ENCODE data around the gene ABCC4. TPM values are rescaled to one million over a fixed set of nuclear protein-coding genes. Genes with fewer than 3 reads are reported as not detected.

The ABCC4 gene
- total RNA-seq, 2 experiments from 2014 or later: 12.2 to 12.9 TPM

DNA sequence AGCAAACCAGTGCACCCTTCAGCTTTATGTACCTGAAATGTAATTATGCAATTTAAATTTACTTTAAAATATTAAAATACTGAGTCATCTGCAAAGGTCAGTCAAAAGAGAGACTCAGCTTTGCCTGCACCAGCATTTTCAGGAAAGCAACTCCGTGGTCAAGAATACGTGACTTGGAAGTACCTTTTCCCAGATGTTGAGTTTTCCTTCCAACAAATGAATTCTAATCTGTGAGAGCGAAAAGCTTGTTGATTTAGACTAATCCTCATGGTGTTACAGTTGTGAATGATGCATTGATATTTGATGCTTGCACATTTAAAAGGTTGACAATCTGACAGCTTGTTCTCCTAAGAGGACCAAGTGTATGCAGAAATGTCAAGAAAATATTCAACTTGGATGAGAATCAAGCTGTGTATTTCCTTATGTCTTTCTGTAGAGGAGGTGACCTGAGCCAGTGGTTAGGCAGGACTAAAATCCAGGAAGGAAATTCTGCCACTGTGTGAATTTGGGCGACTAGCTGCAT is 270.4 kb downstream of the ABCC4 start:
- ChIA-PET POLR2A (no interaction called here), CTCF (no interaction called here)

DNA sequence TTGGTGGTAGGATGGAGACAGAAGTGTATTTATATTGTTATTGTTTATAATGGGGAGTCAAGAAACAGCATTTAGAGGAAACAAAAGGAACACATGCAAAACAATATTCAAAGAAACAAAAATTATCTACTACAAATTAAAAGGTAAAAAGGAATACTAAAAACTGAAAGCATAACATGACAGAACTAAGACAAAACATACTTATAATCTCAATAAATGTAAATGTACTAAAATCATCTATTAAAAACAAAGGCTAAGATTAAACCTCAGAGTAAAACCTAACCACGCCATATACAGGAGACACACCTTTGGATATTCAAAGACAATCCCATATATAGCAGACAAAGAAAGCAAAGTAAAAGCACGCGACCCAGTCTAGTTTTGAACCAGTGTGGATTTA is 273.6 kb downstream of the ABCC4 start:
- ChIA-PET CTCF (no interaction called here), POLR2A (no interaction called here)

DNA sequence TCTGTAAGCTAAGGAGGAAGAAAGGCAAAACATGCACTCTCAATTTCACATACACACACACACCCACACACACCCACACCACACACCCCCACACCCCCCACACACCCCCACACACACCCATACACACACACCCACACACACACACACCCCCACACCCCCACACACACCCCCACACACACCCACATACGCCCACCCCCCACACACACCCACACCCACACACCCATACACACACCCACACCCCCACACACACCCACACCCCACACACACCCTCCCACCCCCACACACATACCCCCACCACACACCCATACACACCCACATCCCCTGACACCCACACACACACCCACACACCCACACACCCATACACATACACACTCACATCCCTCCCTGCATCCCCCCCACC is 276.1 kb downstream of the ABCC4 start:
- ChIA-PET CTCF (no interaction called here), POLR2A (no interaction called here)

DNA sequence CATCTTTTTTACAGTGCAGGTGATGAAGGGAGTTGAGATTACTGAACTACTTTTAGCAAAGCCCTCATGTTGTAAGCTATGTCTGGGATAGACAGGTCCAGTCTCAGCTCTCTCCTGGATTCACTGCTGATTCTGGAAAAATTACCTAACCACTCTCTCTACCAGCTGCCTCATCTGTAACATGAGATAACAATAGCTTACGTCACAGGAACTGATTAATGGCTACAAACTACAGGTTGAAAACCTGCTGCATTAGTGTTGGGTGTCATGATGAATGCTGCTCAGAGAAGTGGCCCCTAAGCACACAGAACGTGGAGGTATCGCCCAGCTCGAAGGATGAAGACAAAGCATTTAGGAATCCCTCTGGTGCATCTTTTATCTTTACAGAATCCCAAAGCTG is 277.8 kb downstream of the ABCC4 start:
- POLR2A ChIA-PET: no interaction called here
- CTCF ChIA-PET: no interaction called here

DNA sequence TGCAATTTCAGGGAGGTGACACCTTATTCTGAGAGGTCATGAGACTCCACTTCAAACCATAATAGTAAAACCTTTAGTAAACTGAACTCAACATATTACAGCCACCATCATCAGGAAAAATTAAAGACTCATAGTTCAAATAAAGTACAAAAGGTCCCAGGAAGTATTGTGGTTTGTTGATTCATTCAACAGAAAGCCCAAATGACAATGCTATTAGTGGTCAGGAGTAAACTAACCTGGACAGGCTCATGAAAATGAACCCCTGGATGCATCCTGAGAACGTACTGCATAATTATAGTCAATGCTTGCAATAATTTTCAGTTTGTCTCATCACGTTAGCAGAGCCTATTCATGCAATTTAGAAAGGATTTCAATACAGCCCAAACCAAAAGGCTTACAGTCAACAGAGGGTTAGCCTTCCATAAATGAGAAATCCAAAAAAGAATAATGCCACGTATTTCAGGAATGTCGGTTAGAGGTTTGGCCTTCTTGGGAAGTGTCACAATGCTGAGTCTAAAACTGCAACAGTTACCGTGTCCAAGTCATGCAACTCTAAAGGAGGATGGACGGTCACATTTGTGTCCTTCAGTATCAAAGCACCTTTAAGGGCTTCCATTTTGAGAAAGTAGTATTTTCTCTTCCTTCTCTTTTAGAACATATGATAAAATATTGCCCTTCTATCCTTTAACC is 280.8 kb downstream of the ABCC4 start:
- ChIA-PET POLR2A (no interaction called here), CTCF (no interaction called here)

DNA sequence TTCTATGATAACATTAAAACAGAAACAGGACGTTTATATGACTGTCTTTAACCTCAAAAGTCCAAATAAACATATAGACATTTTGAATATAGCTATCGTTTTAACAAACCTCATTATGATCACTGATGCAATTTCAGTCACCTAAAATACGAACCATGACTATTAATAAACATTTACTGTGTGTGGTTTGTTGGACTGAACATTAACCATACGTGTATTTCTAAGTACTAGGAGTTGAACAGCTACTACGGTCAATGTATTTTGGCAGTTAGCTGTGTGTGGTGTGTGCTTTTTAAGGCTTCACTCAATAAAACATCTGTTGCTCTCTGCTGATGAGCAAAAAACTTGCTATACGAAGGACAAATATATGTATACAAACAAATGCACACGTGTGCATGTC is 281.4 kb downstream of the ABCC4 start:
- ChIA-PET POLR2A (no interaction called here), CTCF (no interaction called here)

GRCh38 chr13:95007322-95007721 is 293.9 kb downstream of the ABCC4 start:
- ChIA-PET CTCF (no interaction called here), POLR2A (no interaction called here)

DNA sequence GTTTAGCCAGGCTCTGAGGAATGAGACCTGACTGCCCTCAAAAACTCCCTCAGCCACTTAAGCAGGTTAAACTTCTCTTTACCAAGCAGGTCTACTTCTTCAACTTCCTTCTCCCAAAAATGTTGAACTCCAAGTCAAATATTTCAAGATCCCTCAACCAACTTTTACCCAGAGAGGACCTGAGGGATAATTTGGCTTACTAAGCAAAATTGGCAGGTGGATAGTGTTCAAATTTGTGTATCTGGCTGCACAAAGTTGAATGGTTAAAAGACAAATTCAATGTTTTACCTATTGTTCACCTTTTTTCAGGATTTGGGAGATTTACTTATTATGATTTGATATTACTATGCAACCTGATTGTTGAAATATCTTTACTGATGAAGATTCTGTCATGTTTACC is 296.0 kb downstream of the ABCC4 start:
- POLR2A ChIA-PET: no interaction called here
- CTCF ChIA-PET: no interaction called here

GRCh38 chr13:95003019-95003813 is 298.0 kb downstream of the ABCC4 start:
- ChIA-PET POLR2A (no interaction called here), CTCF (no interaction called here)

GRCh38 chr13:95002126-95002525 is 299.1 kb downstream of the ABCC4 start:
- ChIA-PET POLR2A (no interaction called here), CTCF (no interaction called here)

DNA sequence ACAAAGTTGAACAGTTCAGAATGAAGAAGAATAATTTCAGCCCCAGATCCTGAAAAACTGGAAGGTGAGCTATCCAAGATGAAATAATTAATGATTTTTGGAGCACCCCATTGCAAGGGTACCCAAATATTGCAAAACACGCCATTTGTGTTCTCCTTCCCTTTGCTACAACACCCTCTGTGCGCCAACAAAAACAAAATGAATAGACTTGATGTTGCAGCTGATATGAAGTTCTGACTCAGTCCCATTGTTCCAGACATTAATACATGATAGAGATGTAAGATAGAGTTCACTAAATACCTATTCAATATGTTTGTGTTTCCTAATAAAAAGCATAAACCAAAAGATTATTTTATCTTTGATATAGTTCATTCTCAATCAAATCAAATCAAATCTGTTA is 301.4 kb downstream of the ABCC4 start:
- POLR2A ChIA-PET: no interaction called here

DNA sequence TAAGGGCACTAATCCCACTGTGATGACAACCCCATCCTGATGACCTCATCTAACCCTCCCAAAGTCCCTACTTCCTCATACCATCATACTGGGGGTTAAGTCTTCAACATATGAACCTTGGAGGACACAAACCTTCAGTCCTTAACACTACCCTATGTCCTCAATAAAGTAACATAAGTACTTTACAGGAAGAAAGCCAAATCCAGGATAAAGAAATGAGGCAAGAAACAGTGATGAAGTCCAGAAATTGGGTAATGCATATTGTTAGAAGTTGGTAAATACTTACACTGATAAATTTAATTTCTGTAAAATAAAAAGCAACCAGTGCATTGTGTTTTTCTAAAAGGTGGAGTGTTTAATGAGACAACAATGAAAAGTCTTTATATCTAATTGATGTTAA is 304.1 kb downstream of the ABCC4 start:
- ChIA-PET POLR2A (no interaction called here), CTCF (no interaction called here)

More for the DNA sequence above, 301.4 kb downstream of the ABCC4 start:
- CTCF ChIA-PET: no interaction called here

- CTCF ChIA-PET: no interaction called here
- POLR2A ChIA-PET: no interaction called here
Observed at GRCh38 chr13:94996445-94996844, 304.8 kb downstream of the ABCC4 start.

DNA sequence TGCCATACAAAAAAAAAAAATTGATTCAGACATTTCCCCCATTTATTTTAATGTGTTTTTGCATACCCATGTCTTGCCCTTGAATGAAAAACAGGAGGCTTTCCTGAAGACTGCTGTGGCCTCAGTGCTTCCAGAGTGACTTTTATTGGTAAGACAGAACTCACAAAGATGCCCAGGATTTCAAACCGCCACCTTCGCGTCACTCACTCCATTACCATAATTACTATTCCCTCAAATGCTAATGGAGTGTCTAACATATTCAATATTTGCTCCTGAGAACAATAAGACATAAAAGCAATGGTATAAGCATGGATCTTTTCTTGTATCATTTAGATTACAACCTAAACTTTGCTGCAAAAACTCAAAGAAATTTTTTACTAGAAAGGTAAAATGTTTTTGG is 306.7 kb downstream of the ABCC4 start:
- POLR2A ChIA-PET: no interaction called here
- CTCF ChIA-PET: no interaction called here

GRCh38 chr13:94993616-94994015 is 307.6 kb downstream of the ABCC4 start:
- CTCF ChIA-PET: no interaction called here
- POLR2A ChIA-PET: no interaction called here

GRCh38 chr13:94992036-94992960 is 309.0 kb downstream of the ABCC4 start:
- POLR2A ChIA-PET: no interaction called here
- CTCF ChIA-PET: no interaction called here

- CTCF ChIA-PET: no interaction called here
- POLR2A ChIA-PET: no interaction called here
Observed at GRCh38 chr13:94988654-94989053, 312.6 kb downstream of the ABCC4 start.

DNA sequence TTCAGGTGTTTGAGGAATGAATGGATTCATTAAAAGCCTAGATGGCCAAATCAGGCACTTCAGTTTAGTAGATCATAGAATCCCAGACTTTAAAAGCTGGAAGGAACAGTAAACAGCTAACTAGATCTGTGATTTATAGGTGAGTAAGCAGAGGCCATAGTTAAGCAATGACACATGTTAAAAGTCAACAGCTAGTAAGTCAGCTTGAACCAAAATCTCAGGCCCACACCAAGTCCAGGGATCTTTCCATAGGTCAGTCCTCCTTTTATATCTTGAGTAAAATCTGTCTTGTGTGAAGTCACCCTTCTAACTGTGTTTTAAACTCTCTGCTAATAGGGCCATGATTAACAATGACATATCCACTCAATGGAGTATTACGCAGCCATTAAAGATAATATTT is 313.4 kb downstream of the ABCC4 start:
- ChIA-PET CTCF (no interaction called here), POLR2A (no interaction called here)

GRCh38 chr13:94987081-94987480 is 314.2 kb downstream of the ABCC4 start:
- CTCF ChIA-PET: no interaction called here
- POLR2A ChIA-PET: no interaction called here

- ChIA-PET POLR2A (no interaction called here), CTCF (no interaction called here)
Observed at GRCh38 chr13:94984958-94985357, 316.3 kb downstream of the ABCC4 start.

- CTCF ChIA-PET: no interaction called here
Observed at GRCh38 chr13:94978516-94978915, 322.7 kb downstream of the ABCC4 start.

More at GRCh38 chr13:94978516-94978915, 322.7 kb downstream of the ABCC4 start:
- POLR2A ChIA-PET: no interaction called here
